Liver (tissue), 9 donors: ENCODE measurements around the gene CENPU. TPM values are rescaled to one million over a fixed set of nuclear protein-coding genes. Genes with fewer than 3 reads are reported as not detected.

Experiments used
- DNase-seq: peaks from one replicate; pipeline ENCODE4 v3.0.0-alpha.2; 2017; ENCODE audit warnings: low spot score
- H3K27ac ChIP-seq, 2 donors: one replicate each; pipeline ENCODE4 v1.7.0; 2013; ENCODE audit warnings: inconsistent platforms in 2 of 2, low read length in 2 of 2, control low read depth in 1 of 2, low read depth in 1 of 2, mild to moderate bottlenecking in 1 of 2
- H3K27me3 ChIP-seq, 4 donors: one replicate each; pipeline versions ENCODE4 v1.6.1 to v1.7.0; 2013; ENCODE audit warnings: low read length in 3 of 4, inconsistent platforms in 1 of 4, mild to moderate bottlenecking in 1 of 4, moderate library complexity in 1 of 4; ENCODE audit not compliant: control insufficient read depth in 4 of 4, insufficient read depth in 4 of 4
- H3K36me3 ChIP-seq, 4 donors: one replicate each; pipeline versions ENCODE4 v1.6.1 to v1.7.0; 2013; ENCODE audit warnings: low read length in 3 of 4, mild to moderate bottlenecking in 3 of 4, low read depth in 1 of 4, moderate library complexity in 1 of 4; ENCODE audit not compliant: control insufficient read depth in 4 of 4, insufficient read depth in 3 of 4
- H3K4me1 ChIP-seq, 4 donors: one replicate each; pipeline versions ENCODE4 v1.6.1 to v1.7.0; 2013; ENCODE audit warnings: low read length in 3 of 4, mild to moderate bottlenecking in 3 of 4, moderate library complexity in 1 of 4; ENCODE audit not compliant: control insufficient read depth in 4 of 4, insufficient read depth in 4 of 4
- H3K4me3 ChIP-seq, 3 donors: one replicate each; pipeline versions ENCODE4 v1.6.1 to v1.7.0; 2013; ENCODE audit warnings: low read length in 3 of 3, control low read depth in 1 of 3, low read depth in 1 of 3, mild to moderate bottlenecking in 1 of 3
- H3K9ac ChIP-seq, 2 donors: one replicate each; pipeline ENCODE4 v1.7.0; 2013; ENCODE audit warnings: low read length in 2 of 2, mild to moderate bottlenecking in 2 of 2, moderate library complexity in 2 of 2, control low read depth in 1 of 2, low read depth in 1 of 2
- H3K9me3 ChIP-seq, 4 donors: one replicate each; pipeline versions ENCODE4 v1.6.1 to v1.7.0; 2013; ENCODE audit warnings: low read length in 3 of 4; ENCODE audit not compliant: control insufficient read depth in 4 of 4
- ATF3 ChIP-seq: IDR thresholded peaks from 2 replicates; pipeline ENCODE4 v1.6.1; 2016; ENCODE audit warnings: antibody characterized with exemption
- EGR1 ChIP-seq, 2 donors: IDR thresholded peaks; 2 replicates each; pipeline ENCODE4 v1.6.1; 2016 to 2018; ENCODE audit warnings: antibody characterized with exemption in 2 of 2, low read depth in 2 of 2
- FOXA2 ChIP-seq: IDR thresholded peaks from 2 replicates; pipeline ENCODE4 v1.6.1; 2016; ENCODE audit warnings: antibody characterized with exemption
- GABPA ChIP-seq, 2 donors: IDR thresholded peaks in 1 of 2; conservative IDR thresholded peaks in 1 of 2; 2 replicates each; pipeline ENCODE4 v1.6.1; 2016; ENCODE audit warnings: antibody characterized with exemption in 2 of 2, mild to moderate bottlenecking in 1 of 2, moderate library complexity in 1 of 2
- HNF4A ChIP-seq, 2 donors: conservative IDR thresholded peaks; 2 replicates each; pipeline ENCODE4 v1.6.1; 2016; ENCODE audit warnings: antibody characterized with exemption in 2 of 2, mild to moderate bottlenecking in 2 of 2
- JUND ChIP-seq, 2 donors: IDR thresholded peaks; 2 replicates each; pipeline ENCODE4 v1.6.1; 2016; ENCODE audit warnings: antibody characterized with exemption in 2 of 2
- MAX ChIP-seq: IDR thresholded peaks from 2 replicates; pipeline ENCODE4 v1.6.1; 2016; ENCODE audit warnings: antibody characterized with exemption
- NR2F2 ChIP-seq: IDR thresholded peaks from 2 replicates; pipeline ENCODE4 v1.6.1; 2016; ENCODE audit warnings: antibody characterized with exemption
- RAD21 ChIP-seq, 2 donors: IDR thresholded peaks; 2 replicates each; pipeline ENCODE4 v1.6.1; 2016; ENCODE audit warnings: antibody characterized with exemption in 2 of 2, mild to moderate bottlenecking in 2 of 2
- REST ChIP-seq: IDR thresholded peaks from 2 replicates; pipeline ENCODE4 v1.6.1; 2016; ENCODE audit warnings: antibody characterized with exemption, mild to moderate bottlenecking
- RXRA ChIP-seq, 2 donors: IDR thresholded peaks; 2 replicates each; pipeline ENCODE4 v1.6.1; 2017 to 2018; ENCODE audit warnings: antibody characterized with exemption in 2 of 2, mild to moderate bottlenecking in 1 of 2
- SP1 ChIP-seq: IDR thresholded peaks from 2 replicates; pipeline ENCODE4 v1.6.1; 2018; ENCODE audit warnings: antibody characterized with exemption, mild to moderate bottlenecking
- TAF1 ChIP-seq: conservative IDR thresholded peaks from 2 replicates; pipeline ENCODE4 v1.6.1; 2016; ENCODE audit warnings: antibody characterized with exemption, mild to moderate bottlenecking
- ZBTB33 ChIP-seq: IDR thresholded peaks from 2 replicates; pipeline ENCODE4 v1.6.1; 2016; ENCODE audit warnings: antibody characterized with exemption
- WGBS: extraction: QIAGEN DNeasy Blood & Tissue Kit; methylation state at CpG from one replicate; pipeline ENCODE4 v1.1.7; 2013; 5-methylcytosine and 5-hydroxymethylcytosine counted together
- polyA plus RNA-seq, 2 donors: library from polyadenylated mRNA; stranded (reverse) in 1 of 2; unstranded in 1 of 2; fragments of 200-250 nt in 1 of 2; fragments of >200 nt in 1 of 2; fragmentation: Nextera tagmentation in 1 of 2; extraction: Ambion mirVana in 1 of 2; gene quantifications; one replicate each; pipeline versions ENCODE4 v1.2.1 to v1.2.3, GENCODE V29; 2013 to 2015
- total RNA-seq, 2 donors: library from RNA; depleted of rRNA; stranded (reverse); fragments of >200 nt; gene quantifications; one replicate each; pipeline ENCODE4 v1.2.3, GENCODE V29; 2014
- donor health status: healthy.
- donor health status: healthy.
- donor health status: healthy.
- donor health status: healthy.
- donor health status: healthy.

The CENPU gene
- total and polyA plus RNA-seq, 4 donors = 1.2 to 22.0 (median 1.8) TPM

GRCh38 chr4:184762100-184762499 is 28.2 kb upstream of the CENPU start (continued):
- no peak for TF ChIP-seq ZBTB33

- no peaks in the 10 kb centered on the region for H3K9me3 ChIP-seq
- peaks cover 18 to 87% (median 84%) of the 10 kb centered on the region in 4 donors for H3K36me3 ChIP-seq
- no peak overlapping the region for H3K27ac ChIP-seq
- TF ChIP-seq ZBTB33 = no peak
- no peak for TF ChIP-seq FOXA2
- no peak for TF ChIP-seq SP1
- no peak for TF ChIP-seq ATF3
- TF ChIP-seq EGR1 (IDR thresholded peaks at IDR 0.05; ENCODE audit: low read depth in 2 of 2) = no peak
- TF ChIP-seq TAF1 = no peak
- TF ChIP-seq RXRA (IDR thresholded peaks at IDR 0.05) = no peak
- TF ChIP-seq HNF4A (conservative IDR thresholded peaks at IDR 0.05) = no peak
- TF ChIP-seq RAD21 (IDR thresholded peaks at IDR 0.05) = no peak
- no peak for TF ChIP-seq NR2F2
- no peak for TF ChIP-seq MAX
- TF ChIP-seq JUND (IDR thresholded peaks at IDR 0.05) = no peak
- TF ChIP-seq GABPA (IDR thresholded peaks at IDR 0.05 in 1 of 2, conservative IDR thresholded peaks at IDR 0.05 in 1 of 2) = no peak
- TF ChIP-seq REST = no peak
- H3K27me3 ChIP-seq = no peaks in the 10 kb centered on the region
- H3K9ac ChIP-seq = no peak overlapping the region
- 92% methylated on average over 5 of the region's 5 CpGs for WGBS
- H3K4me3 ChIP-seq = no peak overlapping the region
- H3K4me1 ChIP-seq = no peaks in the 10 kb centered on the region
- no peak for DNase-seq
These were observed 26.8 kb upstream of the CENPU start for GRCh38 chr4:184760681-184761080.
